CD14-positive monocyte (primary cell): ENCODE data around the gene ZGPAT. TPM values are rescaled to one million over a fixed set of nuclear protein-coding genes. Genes with fewer than 3 reads are reported as not detected.

Experiments used
- DNase-seq, 3 donors: peaks; one replicate each; pipeline ENCODE4 v3.0.0-alpha.2; 2011 to 2022
- H2AFZ ChIP-seq: 2 replicates; pipeline ENCODE4 v1.6.0; 2012; ENCODE audit warnings: mild to moderate bottlenecking, low read depth, low read length, inconsistent platforms; ENCODE audit not compliant: insufficient read depth, poor library complexity, severe bottlenecking
- H3K27ac ChIP-seq, 2 donors: 1 replicate in 1 of 2; 2 replicates in 1 of 2; pipeline ENCODE4 v1.5.1; 2012 to 2013; ENCODE audit warnings: low read length in 2 of 2, control low read depth in 1 of 2, inconsistent platforms in 1 of 2, low read depth in 1 of 2, mild to moderate bottlenecking in 1 of 2
- H3K27me3 ChIP-seq, 2 donors: one replicate each; pipeline versions ENCODE4 v1.6.0 to v1.6.1; 2011 to 2013; ENCODE audit warnings: low read length in 2 of 2; ENCODE audit not compliant: control insufficient read depth in 2 of 2, insufficient read depth in 2 of 2
- H3K36me3 ChIP-seq, 2 donors: replicated peaks in 1 of 2; 1 replicate in 1 of 2; 2 replicates in 1 of 2; pipeline versions ENCODE4 v1.5.1 to v1.6.1; 2012 to 2013; ENCODE audit warnings: low read length in 2 of 2, control low read depth in 1 of 2, inconsistent platforms in 1 of 2, mild to moderate bottlenecking in 1 of 2; ENCODE audit not compliant: insufficient read depth in 2 of 2, control insufficient read depth in 1 of 2
- H3K4me1 ChIP-seq, 2 donors: 1 replicate in 1 of 2; 2 replicates in 1 of 2; pipeline versions ENCODE4 v1.5.1 to v1.6.1; 2012 to 2013; ENCODE audit warnings: low read length in 2 of 2, control low read depth in 1 of 2, inconsistent platforms in 1 of 2, mild to moderate bottlenecking in 1 of 2, moderate library complexity in 1 of 2; ENCODE audit not compliant: insufficient read depth in 2 of 2, control insufficient read depth in 1 of 2
- H3K4me2 ChIP-seq: replicated peaks from 2 replicates; pipeline ENCODE3; 2012; ENCODE audit warnings: low read length, moderate library complexity, mild to moderate bottlenecking; ENCODE audit not compliant: poor library complexity, severe bottlenecking; ENCODE audit errors: extremely low read depth
- H3K4me3 ChIP-seq, 3 experiments: fragments of 200-600 bp in 1 of 3; sonication (generic) in 1 of 3; replicated peaks in 1 of 3; 1 replicate in 2 of 3; 2 replicates in 1 of 3; pipeline ENCODE4 v1.5.1; 2011 to 2013; ENCODE audit warnings: low read length in 3 of 3, mild to moderate bottlenecking in 3 of 3, control low read depth in 2 of 3, low read depth in 2 of 3, inconsistent platforms in 1 of 3, moderate library complexity in 1 of 3
- H3K79me2 ChIP-seq: 2 replicates; pipeline ENCODE4 v1.6.0; 2012; ENCODE audit warnings: mild to moderate bottlenecking, control low read depth, inconsistent platforms, low read length, moderate library complexity; ENCODE audit not compliant: insufficient read depth
- H3K9ac ChIP-seq: 2 replicates; pipeline ENCODE4 v1.6.0; 2017; ENCODE audit warnings: low read length, mild to moderate bottlenecking; ENCODE audit not compliant: insufficient read depth, poor library complexity, severe bottlenecking
- H3K9me3 ChIP-seq, 2 donors: replicated peaks in 1 of 2; 1 replicate in 1 of 2; 2 replicates in 1 of 2; pipeline versions ENCODE4 v1.5.1 to v1.6.1; 2012 to 2013; ENCODE audit warnings: low read length in 2 of 2, control low read depth in 1 of 2; ENCODE audit not compliant: control insufficient read depth in 1 of 2, insufficient read depth in 1 of 2
- H4K20me1 ChIP-seq: 2 replicates; pipeline ENCODE4 v1.6.0; 2012; ENCODE audit warnings: mild to moderate bottlenecking, low read length, control low read depth, moderate library complexity; ENCODE audit not compliant: insufficient read depth
- H3K27ac Mint-ChIP-seq, 7 donors: one replicate each; pipeline ENCODE4 v1.8.0; 2020; ENCODE audit warnings: mild to moderate bottlenecking in 7 of 7, mixed read lengths in 7 of 7, moderate library complexity in 6 of 7, inconsistent platforms in 2 of 7
- H3K27me3 Mint-ChIP-seq, 3 donors: one replicate each; pipeline ENCODE4 v1.8.0; 2021 to 2022; ENCODE audit warnings: low read depth in 3 of 3, mild to moderate bottlenecking in 3 of 3, mixed read lengths in 3 of 3, moderate library complexity in 3 of 3, inconsistent platforms in 1 of 3
- H3K36me3 Mint-ChIP-seq, 2 donors: one replicate each; pipeline ENCODE4 v1.8.0; 2020; ENCODE audit warnings: mixed read lengths in 2 of 2, inconsistent platforms in 1 of 2, mild to moderate bottlenecking in 1 of 2
- H3K4me1 Mint-ChIP-seq: one replicate; pipeline ENCODE4 v1.8.0; 2020; ENCODE audit warnings: mild to moderate bottlenecking, mixed read lengths
- H3K4me3 Mint-ChIP-seq, 2 donors: one replicate each; pipeline ENCODE4 v1.8.0; 2020; ENCODE audit warnings: mild to moderate bottlenecking in 2 of 2, mixed read lengths in 2 of 2, moderate library complexity in 1 of 2
- H3K9me3 Mint-ChIP-seq, 7 donors: one replicate each; pipeline ENCODE4 v1.8.0; 2020 to 2022; ENCODE audit warnings: mixed read lengths in 7 of 7, mild to moderate bottlenecking in 6 of 7, moderate library complexity in 6 of 7, inconsistent platforms in 2 of 7
- CTCF ChIP-seq: fragments of 200-600 bp; IDR thresholded peaks from one replicate; pipeline ENCODE4 v1.8.0; 2022; ENCODE audit warnings: antibody characterized with exemption, mild to moderate bottlenecking
- WGBS: methylation state at CpG from one replicate; pipeline ENCODE4 v1.1.5; 2013; ENCODE audit warnings: missing lambda C conversion rate; ENCODE audit not compliant: insufficient coverage; 5-methylcytosine and 5-hydroxymethylcytosine counted together
- intact Hi-C, 2 donors: fragments of 100-400 bp; cut with micrococcal nuclease; formaldehyde crosslinking; loops; one replicate each; pipeline versions ENCODE4 v1.15.0 to v1.15.1; 2023
- polyA plus RNA-seq, 3 donors: library from polyadenylated mRNA; depleted of rRNA in 1 of 3; unstranded in 2 of 3; stranded (reverse) in 1 of 3; fragments of 300-500 nt in 2 of 3; fragments of >200 nt in 1 of 3; fragmentation: Illumina TruSeq in 2 of 3; gene quantifications; 1 replicate in 2 of 3; 2 replicates in 1 of 3; pipeline ENCODE4 v1.2.3, GENCODE V29; 2012 to 2021

ZGPAT gene
- polyA plus RNA-seq, 3 donors: 24.2 to 58.6 (median 28.3) TPM

- peaks cover 16% of the 10 kb centered on the region in 2 donors for H3K4me1 ChIP-seq
Measured at GRCh38 chr20:63700199-63701050, 7.4 kb upstream of the ZGPAT start.

GRCh38 chr20:63701051-63701328, 6.8 kb upstream of the ZGPAT start:
- peaks cover 14 to 16% of the 10 kb centered on the region in 2 donors for H3K4me1 ChIP-seq
- TF ChIP-seq CTCF: no peak
- H3K79me2 ChIP-seq: peaks cover 10% of the 10 kb centered on the region
- H3K27me3 ChIP-seq: peaks cover 0 to 12% of the 10 kb centered on the region in 2 donors
- no peak overlapping the region for H3K27ac ChIP-seq
- H4K20me1 ChIP-seq: peaks cover 63% of the 10 kb centered on the region
- Mint-ChIP-seq H3K27me3 (peaks cover 3 to 20% (median 3%) of the 10 kb centered on the region in 3 donors), H3K27ac (no peak overlapping the region), H3K9me3 (no peaks in the 10 kb centered on the region), H3K36me3 (peaks cover 21 to 31% of the 10 kb centered on the region in 2 donors), H3K4me3 (no peak overlapping the region), H3K4me1 (peaks cover 15% of the 10 kb centered on the region)
- no peak for DNase-seq
- H3K4me3 ChIP-seq: no peak overlapping the region
- 89% methylated on average over 3 of the region's 5 CpGs for WGBS
- no peak overlapping the region for H2AFZ ChIP-seq
- no peaks in the 10 kb centered on the region for H3K9me3 ChIP-seq
- H3K36me3 ChIP-seq: peaks cover 22 to 23% of the 10 kb centered on the region in 2 donors
- intact Hi-C loops: no loop called here
- no peak overlapping the region for H3K9ac ChIP-seq
- no peak overlapping the region for H3K4me2 ChIP-seq

More at GRCh38 chr20:63700199-63701050, 7.4 kb upstream of the ZGPAT start:
- intact Hi-C loops: no loop called here
- Mint-ChIP-seq H3K4me1 (peaks cover 16% of the 10 kb centered on the region), H3K9me3 (no peaks in the 10 kb centered on the region), H3K4me3 (no peak overlapping the region), H3K27me3 (peaks cover 2 to 21% (median 3%) of the 10 kb centered on the region in 3 donors), H3K27ac (no peak overlapping the region), H3K36me3 (peaks cover 16 to 25% of the 10 kb centered on the region in 2 donors)
- Histone ChIP-seq H3K27me3 (peaks cover 0 to 12% of the 10 kb centered on the region in 2 donors), H4K20me1 (peaks cover 64% of the 10 kb centered on the region), H3K4me2 (no peak overlapping the region), H3K4me3 (no peak overlapping the region), H2AFZ (no peak overlapping the region), H3K79me2 (peaks cover 5% of the 10 kb centered on the region), H3K27ac (no peak overlapping the region), H3K9me3 (no peaks in the 10 kb centered on the region), H3K9ac (no peak overlapping the region), H3K36me3 (peaks cover 17% of the 10 kb centered on the region in 2 donors)
- TF ChIP-seq CTCF: no peak
- DNase-seq: peak in 1 of 3 donors; percentile 1
- WGBS: 97% methylated on average over 35 of the region's 43 CpGs
